Prostate gland (tissue), 2 donors: ENCODE data around the gene ASPA. TPM values are rescaled to one million over a fixed set of nuclear protein-coding genes. Genes with fewer than 3 reads are reported as not detected.

Experiments
- DNase-seq: peaks from one replicate; pipeline ENCODE4 v3.0.0-alpha.2; 2019; ENCODE audit warnings: low spot score
- H3K27ac ChIP-seq, 2 donors: fragments of 200-600 bp; sonication (generic); 2 replicates each; pipeline ENCODE4 v1.5.1; 2017 to 2019
- H3K27me3 ChIP-seq: fragments of 200-600 bp; sonication (generic); replicated peaks from 2 replicates; pipeline ENCODE4 v1.5.1; 2019; ENCODE audit not compliant: insufficient read depth
- H3K36me3 ChIP-seq, 2 donors: fragments of 200-600 bp; sonication (generic); 1 replicate in 1 of 2; 2 replicates in 1 of 2; pipeline versions ENCODE4 v1.5.1 to v1.8.1; 2017 to 2019
- H3K4me1 ChIP-seq: fragments of 200-600 bp; sonication (generic); replicated peaks from 2 replicates; pipeline ENCODE4 v1.5.1; 2019
- H3K4me3 ChIP-seq, 2 donors: fragments of 200-600 bp; sonication (generic); 2 replicates each; pipeline ENCODE4 v1.5.1; 2017 to 2019
- H3K9me3 ChIP-seq: fragments of 200-600 bp; sonication (generic); 2 replicates; pipeline ENCODE4 v1.5.1; 2017
- POLR2A ChIP-seq: fragments of 450-650 bp; IDR thresholded peaks from one replicate; pipeline ENCODE4 v1.6.1; 2016; ENCODE audit warnings: antibody characterized with exemption, mild to moderate bottlenecking
- POLR2AphosphoS5 ChIP-seq: sonication (generic); formaldehyde crosslinking; IDR thresholded peaks from one replicate; pipeline ENCODE4 v1.6.1; 2017; ENCODE audit warnings: antibody characterized with exemption
- WGBS: methylation state at CpG from one replicate; pipeline ENCODE4 v1.1.5; 2018; 5-methylcytosine and 5-hydroxymethylcytosine counted together
- intact Hi-C: fragments of 100-400 bp; cut with DNase I; formaldehyde crosslinking; loops from one replicate; pipeline ENCODE4 v1.14.2; 2022
- total RNA-seq, 2 donors: library from RNA; depleted of rRNA; stranded (reverse); fragments of >200 nt; gene quantifications; one replicate each; pipeline ENCODE4 v1.1.0, GENCODE V29; 2016
- TF ChIP-seq, protein P1 (sequence below), 4 experiments: fragments of 200-600 bp in 2 of 4; fragments of 450-650 bp in 2 of 4; sonication (generic) in 2 of 4; IDR thresholded peaks; 1 replicate in 3 of 4; 2 replicates in 1 of 4; pipeline ENCODE4 v1.5.1; 2016 to 2019; ENCODE audit warnings: antibody characterized with exemption in 4 of 4, mild to moderate bottlenecking in 2 of 4, moderate library complexity in 2 of 4

The ASPA gene
- total RNA-seq, 2 donors from 2014 or later = 0.46 to 3.5 TPM

DNA sequence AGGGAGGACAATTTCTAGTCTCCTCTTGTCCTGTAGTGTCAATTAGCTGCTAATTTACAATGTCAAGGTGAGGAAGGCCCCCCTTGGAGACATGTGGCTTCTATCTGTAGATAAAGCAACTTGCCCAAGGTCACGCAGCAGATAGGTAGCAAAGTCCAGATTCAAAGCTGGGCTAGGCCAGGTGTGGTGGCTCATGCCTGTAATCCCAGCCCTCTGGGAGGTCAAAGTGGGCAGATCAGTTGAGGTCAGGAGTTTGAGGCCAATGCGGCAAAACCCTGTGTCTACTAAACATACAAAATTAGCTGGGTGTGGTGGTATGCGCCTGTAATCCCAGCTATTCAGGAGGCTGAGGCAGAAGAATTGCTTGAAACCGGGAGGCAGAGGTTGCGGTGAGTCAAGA is 70.7 kb downstream of the ASPA start:
- TF ChIP-seq POLR2AphosphoS5 (no peak), POLR2A (no peak)
- TF ChIP-seq, protein P1, sequence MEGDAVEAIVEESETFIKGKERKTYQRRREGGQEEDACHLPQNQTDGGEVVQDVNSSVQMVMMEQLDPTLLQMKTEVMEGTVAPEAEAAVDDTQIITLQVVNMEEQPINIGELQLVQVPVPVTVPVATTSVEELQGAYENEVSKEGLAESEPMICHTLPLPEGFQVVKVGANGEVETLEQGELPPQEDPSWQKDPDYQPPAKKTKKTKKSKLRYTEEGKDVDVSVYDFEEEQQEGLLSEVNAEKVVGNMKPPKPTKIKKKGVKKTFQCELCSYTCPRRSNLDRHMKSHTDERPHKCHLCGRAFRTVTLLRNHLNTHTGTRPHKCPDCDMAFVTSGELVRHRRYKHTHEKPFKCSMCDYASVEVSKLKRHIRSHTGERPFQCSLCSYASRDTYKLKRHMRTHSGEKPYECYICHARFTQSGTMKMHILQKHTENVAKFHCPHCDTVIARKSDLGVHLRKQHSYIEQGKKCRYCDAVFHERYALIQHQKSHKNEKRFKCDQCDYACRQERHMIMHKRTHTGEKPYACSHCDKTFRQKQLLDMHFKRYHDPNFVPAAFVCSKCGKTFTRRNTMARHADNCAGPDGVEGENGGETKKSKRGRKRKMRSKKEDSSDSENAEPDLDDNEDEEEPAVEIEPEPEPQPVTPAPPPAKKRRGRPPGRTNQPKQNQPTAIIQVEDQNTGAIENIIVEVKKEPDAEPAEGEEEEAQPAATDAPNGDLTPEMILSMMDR (IDR thresholded peaks at IDR 0.05) = no peak
- intact Hi-C loops = no loop called here
- no peak overlapping the region for H3K4me3 ChIP-seq
- H3K4me1 ChIP-seq = no peaks in the 10 kb centered on the region
- no peak overlapping the region for H3K27ac ChIP-seq
- no peaks in the 10 kb centered on the region for H3K27me3 ChIP-seq
- WGBS = 87% methylated on average over 4 of the region's 5 CpGs
- no peaks in the 10 kb centered on the region for H3K36me3 ChIP-seq
- H3K9me3 ChIP-seq = no peaks in the 10 kb centered on the region
- no peak for DNase-seq

DNA sequence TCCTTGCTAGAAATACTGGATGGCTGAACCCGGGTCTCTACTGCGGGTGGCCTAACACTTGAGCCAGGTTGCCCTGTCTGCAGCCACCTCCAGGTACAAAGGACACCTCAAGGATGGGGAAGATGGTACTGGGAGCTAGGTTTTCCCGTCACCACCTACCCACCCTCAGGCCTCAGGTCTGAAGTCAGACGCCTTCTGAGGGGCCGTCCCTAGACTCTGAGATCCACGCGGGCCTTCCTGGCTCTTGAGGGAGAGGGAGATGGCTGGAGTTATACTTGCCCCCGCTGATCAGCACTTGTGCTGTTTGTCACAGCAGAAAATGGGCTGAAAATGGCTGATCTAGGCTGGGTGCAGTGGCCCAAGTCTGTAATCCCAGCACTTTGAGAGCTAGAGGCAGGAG is 71.2 kb downstream of the ASPA start:
- WGBS = 89% methylated on average over 8 of the region's 8 CpGs
- intact Hi-C loops = no loop called here

DNA sequence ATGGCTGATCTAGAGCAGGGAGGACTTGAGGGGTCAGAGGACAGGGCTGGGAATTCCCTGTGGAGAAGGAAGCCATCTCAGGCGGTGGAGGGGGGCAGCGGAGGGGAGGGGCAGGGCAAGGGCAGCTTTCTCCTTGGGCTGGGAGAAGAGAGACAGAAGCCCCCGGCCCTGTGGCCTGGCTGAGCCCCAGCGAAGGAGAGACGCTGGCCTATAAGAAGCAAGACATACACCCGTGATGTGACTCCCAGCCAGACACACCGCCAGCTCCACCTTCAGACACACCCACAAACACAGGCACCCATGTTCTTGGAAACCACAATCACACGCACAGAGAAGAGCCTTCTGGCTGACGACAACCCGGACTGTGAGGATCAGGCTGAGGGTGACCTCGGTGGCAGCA is 71.8 kb downstream of the ASPA start:
- Histone ChIP-seq H3K4me3 (no peak overlapping the region), H3K27me3 (no peaks in the 10 kb centered on the region), H3K9me3 (no peaks in the 10 kb centered on the region), H3K27ac (no peak overlapping the region), H3K36me3 (no peaks in the 10 kb centered on the region), H3K4me1 (no peaks in the 10 kb centered on the region)
- intact Hi-C loops = no loop called here
- DNase-seq = no peak
- no peak for TF ChIP-seq POLR2A
- TF ChIP-seq, protein P1 (IDR thresholded peaks at IDR 0.05) = no peak
- TF ChIP-seq POLR2AphosphoS5 = no peak
- WGBS = 77% methylated on average over 11 of the region's 11 CpGs

More for the DNA sequence above, 71.2 kb downstream of the ASPA start:
- Histone ChIP-seq H3K36me3 (no peaks in the 10 kb centered on the region), H3K4me3 (no peak overlapping the region), H3K9me3 (no peaks in the 10 kb centered on the region), H3K27ac (no peak overlapping the region), H3K27me3 (no peaks in the 10 kb centered on the region), H3K4me1 (no peaks in the 10 kb centered on the region)
- DNase-seq = no peak
- TF ChIP-seq, protein P1 (IDR thresholded peaks at IDR 0.05) = no peak
- TF ChIP-seq POLR2AphosphoS5 (no peak), POLR2A (no peak)

DNA sequence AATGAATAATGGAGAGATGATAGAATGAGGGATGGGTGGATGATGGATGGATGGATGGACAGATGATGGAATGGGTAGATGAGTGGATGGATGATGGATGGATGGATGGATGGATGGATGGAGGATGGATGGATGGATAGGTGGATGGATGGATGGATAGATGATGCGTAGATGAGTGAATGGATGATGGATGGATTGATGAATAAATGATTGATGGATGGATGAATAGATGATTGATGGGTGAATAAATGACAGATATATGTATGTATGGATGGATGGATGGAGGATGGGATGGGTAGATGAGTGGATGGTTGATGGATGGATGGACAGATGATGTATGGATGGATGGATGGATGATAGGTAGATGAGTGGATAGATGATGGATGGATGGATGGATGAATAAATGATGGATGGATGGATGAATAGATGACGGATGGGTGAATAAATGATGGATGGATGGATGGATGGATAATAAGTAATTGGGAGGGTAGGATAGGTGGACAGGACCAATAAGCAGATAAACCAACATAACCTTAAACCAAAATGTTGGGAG is 73.9 kb downstream of the ASPA start:
- Histone ChIP-seq H3K9me3 (no peaks in the 10 kb centered on the region), H3K36me3 (no peaks in the 10 kb centered on the region), H3K4me1 (no peaks in the 10 kb centered on the region), H3K27ac (no peak overlapping the region), H3K4me3 (no peak overlapping the region), H3K27me3 (no peaks in the 10 kb centered on the region)
- WGBS = 93% methylated on average over 2 of the region's 2 CpGs
- TF ChIP-seq POLR2A = no peak
- TF ChIP-seq, protein P1 (IDR thresholded peaks at IDR 0.05) = no peak
- no peak for TF ChIP-seq POLR2AphosphoS5
- intact Hi-C loops = no loop called here
- no peak for DNase-seq

DNA sequence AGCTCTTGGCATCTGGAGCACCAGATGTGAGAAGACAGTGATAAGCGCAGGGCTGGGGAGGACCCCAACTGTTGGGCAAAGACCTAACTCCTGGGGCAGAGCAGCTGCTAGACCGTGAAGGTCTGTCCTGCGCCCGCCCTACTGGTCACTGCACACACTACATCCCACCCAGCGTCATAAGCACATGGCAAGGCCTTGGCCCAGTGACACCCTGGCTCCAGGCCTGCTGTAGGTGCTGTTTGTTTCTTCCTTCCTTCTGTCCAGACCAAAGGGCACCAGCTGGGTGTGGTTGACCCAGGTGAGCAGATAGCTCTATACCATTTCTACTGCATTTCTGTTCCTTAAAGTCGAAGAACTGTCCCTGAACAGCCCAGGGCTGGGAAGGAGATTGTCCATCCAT is 75.4 kb downstream of the ASPA start:
- TF ChIP-seq POLR2A (no peak), POLR2AphosphoS5 (no peak)
- TF ChIP-seq, protein P1 (IDR thresholded peaks at IDR 0.05) = no peak
- 85% methylated on average over 6 of the region's 6 CpGs for WGBS
- Histone ChIP-seq H3K9me3 (no peaks in the 10 kb centered on the region), H3K36me3 (no peaks in the 10 kb centered on the region), H3K4me3 (no peak overlapping the region), H3K27ac (no peak overlapping the region), H3K4me1 (no peaks in the 10 kb centered on the region), H3K27me3 (no peaks in the 10 kb centered on the region)
- intact Hi-C loops = no loop called here
- DNase-seq = no peak
